H1 (cell line): ENCODE data around the gene USP17L11. TPM values are rescaled to one million over a fixed set of nuclear protein-coding genes. Genes with fewer than 3 reads are reported as not detected.
"Not testable (repeated sequence)": the region's sequence is repeated elsewhere in the genome, so short reads cannot be mapped to it uniquely, and the experiment has no call there.

Experiments
- CTCF ChIA-PET: fragments of 300-600 bp; sonication (Branson Sonifier 250); formaldehyde crosslinking; loops from one replicate; lab custom pipeline; 2021; ENCODE audit not compliant: partially characterized antibody; lab: Charles Lee
- POLR2A ChIA-PET: fragments of 300-600 bp; sonication (Branson Sonifier 250); formaldehyde crosslinking; loops from one replicate; lab custom pipeline; 2021; ENCODE audit warnings: inconsistent platforms; ENCODE audit not compliant: partially characterized antibody; lab: Charles Lee
- DNase-seq, 2 experiments: peaks; one replicate each; pipeline versions ENCODE4 v3.0.0 to v3.0.0-alpha.2; 2010 to 2022; ENCODE audit warnings: low spot score in 2 of 2, low read depth in 1 of 2, mixed read lengths in 1 of 2
- FAIRE-seq: peaks from 2 replicates; lab custom pipeline; 2011; peaks lifted over from hg19 to GRCh38; lab: Jason Lieb, UNC
- H2AFZ ChIP-seq: 2 replicates; pipeline ENCODE4 v1.8.1; 2012; ENCODE audit warnings: low read length, inconsistent platforms
- H2AK5ac ChIP-seq: 2 replicates; pipeline ENCODE4 v1.6.1; 2013; ENCODE audit warnings: low read depth, low read length
- H2BK120ac ChIP-seq: replicated peaks from 2 replicates; pipeline ENCODE3; 2013; ENCODE audit warnings: low read depth, low read length, inconsistent platforms
- H2BK12ac ChIP-seq: 2 replicates; pipeline ENCODE4 v1.6.1; 2013; ENCODE audit warnings: low read depth, low read length
- H2BK15ac ChIP-seq: 2 replicates; pipeline ENCODE4 v1.6.1; 2013; ENCODE audit warnings: low read length
- H2BK20ac ChIP-seq: 2 replicates; pipeline ENCODE4 v1.6.1; 2013; ENCODE audit warnings: low read length
- H2BK5ac ChIP-seq: 2 replicates; pipeline ENCODE4 v1.6.1; 2013; ENCODE audit warnings: low read depth, low read length
- H3K14ac ChIP-seq: 2 replicates; pipeline ENCODE4 v1.6.1; 2013; ENCODE audit warnings: inconsistent platforms; ENCODE audit not compliant: insufficient read length
- H3K18ac ChIP-seq: 2 replicates; pipeline ENCODE4 v1.6.1; 2013; ENCODE audit warnings: low read length; ENCODE audit errors: extremely low read depth
- H3K23ac ChIP-seq: 2 replicates; pipeline ENCODE4 v1.6.1; 2013; ENCODE audit warnings: inconsistent platforms; ENCODE audit not compliant: insufficient read length
- H3K23me2 ChIP-seq: 2 replicates; pipeline ENCODE4 v1.6.1; 2013; ENCODE audit warnings: low read depth, low read length
- H3K27ac ChIP-seq: 2 replicates; pipeline ENCODE4 v1.6.1; 2011; ENCODE audit warnings: low read depth, low read length, inconsistent platforms
- H3K27me3 ChIP-seq, 4 experiments: replicated peaks in 1 of 4; 1 replicate in 1 of 4; 2 replicates in 3 of 4; pipeline versions ENCODE4 v1.6.1 to v1.8.1; 2011 to 2013; ENCODE audit warnings: low read length in 3 of 4, mild to moderate bottlenecking in 3 of 4, inconsistent platforms in 2 of 4, mixed read lengths in 2 of 4, moderate library complexity in 1 of 4; ENCODE audit not compliant: control insufficient read depth in 3 of 4, insufficient read depth in 3 of 4; ENCODE audit errors: extremely low read depth in 1 of 4
- H3K36me3 ChIP-seq, 4 experiments: 2 replicates each; pipeline versions ENCODE4 v1.6.1 to v1.8.1; 2011 to 2013; ENCODE audit warnings: mild to moderate bottlenecking in 4 of 4, low read length in 3 of 4, moderate library complexity in 2 of 4, control low read depth in 1 of 4, inconsistent platforms in 1 of 4; ENCODE audit not compliant: insufficient read depth in 4 of 4, control insufficient read depth in 2 of 4
- H3K4ac ChIP-seq: replicated peaks from 2 replicates; pipeline ENCODE3; 2013; ENCODE audit warnings: low read length, low read depth, mixed read lengths, inconsistent platforms; ENCODE audit not compliant: insufficient read length
- H3K4me1 ChIP-seq, 4 experiments: replicated peaks in 1 of 4; 1 replicate in 1 of 4; 2 replicates in 3 of 4; pipeline versions ENCODE4 v1.6.1 to v1.8.1; 2011 to 2013; ENCODE audit warnings: low read length in 3 of 4, inconsistent platforms in 2 of 4, mixed read lengths in 1 of 4; ENCODE audit not compliant: insufficient read depth in 4 of 4, control insufficient read depth in 3 of 4
- H3K4me2 ChIP-seq, 2 experiments: 2 replicates each; pipeline versions ENCODE4 v1.6.1 to v1.8.1; 2011 to 2013; ENCODE audit warnings: low read depth in 2 of 2, low read length in 2 of 2, control low read depth in 1 of 2, inconsistent platforms in 1 of 2, mild to moderate bottlenecking in 1 of 2; ENCODE audit not compliant: insufficient read depth in 1 of 2
- H3K4me3 ChIP-seq, 4 experiments: fragments of 200-600, 300-600 bp in 1 of 4; sonication (generic), shearing (Covaris generic), sonication (Bioruptor Twin) in 1 of 4; 2 replicates each; pipeline versions ENCODE4 v1.5.1 to v1.8.1; 2011 to 2016; ENCODE audit warnings: low read length in 4 of 4, low read depth in 3 of 4, control low read depth in 2 of 4, inconsistent platforms in 2 of 4, mild to moderate bottlenecking in 2 of 4, mixed read lengths in 1 of 4, moderate library complexity in 1 of 4; ENCODE audit not compliant: insufficient read depth in 2 of 4; ENCODE audit errors: extremely low read depth in 1 of 4
- H3K56ac ChIP-seq: replicated peaks from 2 replicates; pipeline ENCODE3; 2013; ENCODE audit warnings: low read depth, mild to moderate bottlenecking, mixed read lengths, low read length, inconsistent platforms; ENCODE audit not compliant: insufficient read length
- H3K79me1 ChIP-seq: 2 replicates; pipeline ENCODE4 v1.6.1; 2013; ENCODE audit warnings: low read depth, low read length, control low read depth
- H3K79me2 ChIP-seq, 2 experiments: 2 replicates each; pipeline versions ENCODE4 v1.6.1 to v1.8.1; 2012 to 2013; ENCODE audit warnings: low read length in 2 of 2, mild to moderate bottlenecking in 2 of 2, inconsistent platforms in 1 of 2; ENCODE audit not compliant: insufficient read depth in 2 of 2, control insufficient read depth in 1 of 2
- H3K9ac ChIP-seq, 4 experiments: replicated peaks in 1 of 4; 1 replicate in 1 of 4; 2 replicates in 3 of 4; pipeline versions ENCODE4 v1.6.1 to v1.8.1; 2011 to 2013; ENCODE audit warnings: low read depth in 3 of 4, low read length in 3 of 4, control low read depth in 2 of 4, mild to moderate bottlenecking in 2 of 4, moderate library complexity in 2 of 4, inconsistent platforms in 1 of 4; ENCODE audit errors: extremely low read depth in 1 of 4
- H3K9me3 ChIP-seq, 2 experiments: 2 replicates each; pipeline versions ENCODE4 v1.6.1 to v1.8.1; 2012 to 2013; ENCODE audit warnings: mild to moderate bottlenecking in 2 of 2, moderate library complexity in 2 of 2, control low read depth in 1 of 2, inconsistent platforms in 1 of 2, low read depth in 1 of 2, low read length in 1 of 2, mixed read lengths in 1 of 2; ENCODE audit not compliant: insufficient read depth in 2 of 2
- H4K20me1 ChIP-seq, 2 experiments: replicated peaks in 1 of 2; 2 replicates each; pipeline versions ENCODE3 to v1.8.1; 2011 to 2013; ENCODE audit warnings: inconsistent platforms in 2 of 2, low read length in 2 of 2, mild to moderate bottlenecking in 1 of 2; ENCODE audit not compliant: insufficient read depth in 2 of 2, control insufficient read depth in 1 of 2
- H4K5ac ChIP-seq: 2 replicates; pipeline ENCODE4 v1.6.1; 2013; ENCODE audit warnings: low read length, low read depth, mixed read lengths, inconsistent platforms; ENCODE audit not compliant: insufficient read length
- H4K8ac ChIP-seq: 2 replicates; pipeline ENCODE4 v1.8.0; 2013; ENCODE audit warnings: mild to moderate bottlenecking, moderate library complexity, low read length, inconsistent platforms; ENCODE audit not compliant: insufficient read depth; ENCODE audit errors: extremely low read depth
- H4K91ac ChIP-seq: replicated peaks from 2 replicates; pipeline ENCODE3; 2013; ENCODE audit warnings: low read length, mixed read lengths, inconsistent platforms; ENCODE audit not compliant: insufficient read length
- WGBS, 2 experiments: shearing (Covaris generic) in 1 of 2; methylation state at CpG; one replicate each; pipeline versions ENCODE4 v1.1.6 to v1.1.7; 2013 to 2015; ENCODE audit warnings: low lambda C conversion rate in 2 of 2, mixed read lengths in 2 of 2, inconsistent platforms in 1 of 2, low coverage in 1 of 2, missing lambda C conversion rate in 1 of 2; ENCODE audit not compliant: insufficient replicate concordance in 2 of 2, insufficient coverage in 1 of 2, insufficient read length in 1 of 2; ENCODE audit errors: extremely low coverage in 1 of 2, missing lambda C conversion rate in 1 of 2; 5-methylcytosine and 5-hydroxymethylcytosine counted together
- long read RNA-seq, 2 experiments: library from RNA in 1 of 2; library from capped mRNA in 1 of 2; stranded (forward); transcript quantifications; one replicate each; pipeline ENCODE4 v2.0.0, GENCODE V29; 2021; ENCODE audit warnings: inconsistent platforms in 1 of 2
- polyA minus RNA-seq, 3 experiments: library from RNA; depleted of rRNA, polyadenylated mRNA; stranded (reverse); fragments of >200 nt; gene quantifications; 1 replicate in 2 of 3; 2 replicates in 1 of 3; pipeline ENCODE4 v1.2.3, GENCODE V29; 2011
- polyA plus RNA-seq, 7 experiments: library from polyadenylated mRNA; depleted of rRNA in 3 of 7; stranded (reverse) in 5 of 7; unstranded in 2 of 7; fragments of >200 nt in 5 of 7; fragments of 200-250 nt in 2 of 7; gene quantifications; 1 replicate in 5 of 7; 2 replicates in 1 of 7; 4 replicates in 1 of 7; pipeline versions ENCODE4 v1.2.1 to v1.2.3, GENCODE V29; 2011 to 2013; ENCODE audit warnings: missing spikeins in 2 of 7, mixed read lengths in 2 of 7
- total RNA-seq: library from RNA; stranded (reverse); fragmentation: NEBNext Ultra II Directional; extraction: Animal tissue kit (Norgen Biotek cat#: 25700); gene quantifications from 2 replicates; pipeline ENCODE4 v1.2.1, GENCODE V29; 2021

The USP17L11 gene
- total RNA-seq (not detected in 2 replicates), polyA plus RNA-seq (2011; rRNA removed) (not detected in 2 replicates), polyA minus RNA-seq (2011; rRNA and poly(A)+ RNA removed) (not detected in 2 replicates)
- polyA plus RNA-seq (2011; cell fraction: cytosol; rRNA removed), result not detected
- polyA plus RNA-seq (2011; cell fraction: nucleus; rRNA removed), result not detected
- polyA plus RNA-seq (2012, experiment 1 of 2), result not detected in 4 replicates
- polyA plus RNA-seq (2012, experiment 2 of 2), result not detected
- not detected for polyA plus RNA-seq (2013, experiment 1 of 2)
- polyA plus RNA-seq (2013, experiment 2 of 2), result not detected
- not detected for polyA minus RNA-seq (2011; cell fraction: cytosol; rRNA and poly(A)+ RNA removed)
- polyA minus RNA-seq (2011; cell fraction: nucleus; rRNA and poly(A)+ RNA removed), result not detected
- long read RNA-seq, experiment 1, result 0 reads
- long read RNA-seq, experiment 2, result 0 reads

- H4K5ac ChIP-seq, H3K4me3 ChIP-seq, H2BK20ac ChIP-seq, H3K18ac ChIP-seq, H3K79me2 ChIP-seq, H3K4me1 ChIP-seq, H3K27ac ChIP-seq, H3K9me3 ChIP-seq, H2BK120ac ChIP-seq, H3K4me2 ChIP-seq, DNase-seq, H4K8ac ChIP-seq, CTCF ChIA-PET, H3K23me2 ChIP-seq, H2AK5ac ChIP-seq, H2BK5ac ChIP-seq, H3K4ac ChIP-seq, H3K23ac ChIP-seq, H2BK12ac ChIP-seq, H3K27me3 ChIP-seq, H3K79me1 ChIP-seq, H3K56ac ChIP-seq, H4K20me1 ChIP-seq, H3K36me3 ChIP-seq, H4K91ac ChIP-seq, POLR2A ChIA-PET, H3K14ac ChIP-seq, FAIRE-seq, H2BK15ac ChIP-seq, H3K9ac ChIP-seq, H2AFZ ChIP-seq: not testable (repeated sequence)
- WGBS, 2 experiments, result 95% methylated on average over 7 of the region's 14 CpGs; no CpG with 5 or more reads in 1 of the 2 experiments
Measured at GRCh38 chr4:9215105-9215504, at the start of gene USP17L11. USP17L11 (plus strand) TSS chr4:9215405; CDS start chr4:9215405, 0 bp downstream.
